Suprapubic skin (tissue), 4 donors: Measurements from ENCODE around the gene TCF23.

Source experiments
- CTCF ChIP-seq, 2 donors: fragments of 200-600 bp in 1 of 2; fragments of 450-650 bp in 1 of 2; sonication (generic) in 1 of 2; IDR thresholded peaks; one replicate each; pipeline ENCODE4 v1.5.1; 2016 to 2019; ENCODE audit warnings: antibody characterized with exemption in 2 of 2, mild to moderate bottlenecking in 1 of 2, moderate library complexity in 1 of 2
- POLR2A ChIP-seq, 2 donors: fragments of 450-650 bp; IDR thresholded peaks; one replicate each; pipeline ENCODE4 v1.6.1; 2017; ENCODE audit warnings: antibody characterized with exemption in 2 of 2, mild to moderate bottlenecking in 2 of 2, moderate library complexity in 2 of 2
- POLR2AphosphoS5 ChIP-seq, 3 donors: sonication (generic); formaldehyde crosslinking; IDR thresholded peaks; one replicate each; pipeline ENCODE4 v1.6.1; 2017; ENCODE audit warnings: antibody characterized with exemption in 3 of 3

DNA sequence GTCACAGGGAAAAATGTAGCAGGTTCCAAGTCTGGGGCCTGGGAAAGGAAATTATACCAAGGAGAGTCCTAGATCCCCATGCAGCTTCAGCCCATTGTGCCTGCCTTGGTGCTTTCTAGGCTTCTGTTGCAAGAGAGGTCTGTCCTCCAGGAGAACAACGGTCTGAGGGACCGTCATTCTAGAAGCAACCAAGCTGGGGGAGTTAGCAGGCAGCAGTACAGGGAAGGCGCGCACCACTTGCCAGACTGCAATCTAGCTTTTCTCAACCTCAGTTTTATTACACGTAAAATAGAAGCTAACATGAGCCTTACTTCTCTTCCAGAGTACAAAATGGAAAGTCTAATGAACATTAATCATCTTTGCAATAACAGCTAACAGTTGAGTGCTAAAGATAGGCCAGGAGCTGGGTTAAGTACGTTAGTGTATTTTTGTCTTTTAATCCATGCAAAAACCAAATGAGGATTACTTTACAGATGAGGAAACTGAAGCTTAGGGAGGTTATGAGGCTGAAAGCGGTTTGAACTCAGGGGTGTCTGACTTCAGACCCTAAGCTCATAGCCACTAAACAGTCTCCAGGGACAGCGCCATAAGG is 1.9 kb downstream of the TCF23 start:
- TF ChIP-seq CTCF (IDR thresholded peaks at IDR 0.05) (no peak), POLR2AphosphoS5 (IDR thresholded peaks at IDR 0.05) (no peak), POLR2A (IDR thresholded peaks at IDR 0.05) (no peak)
